Stimulated activated CD8-positive, alpha-beta memory T cell treated with anti-CD3 and anti-CD28 coated beads, Interleukin-4, amount 100 ng/mL, for 4 hours (primary cell): ENCODE results near the gene LEMD1.

Experiments used
- DNase-seq, 2 donors: peaks; one replicate each; pipeline ENCODE4 v3.0.0-alpha.2; 2020; ENCODE audit warnings: low read depth in 2 of 2, low spot score in 1 of 2

LEMD1 gene

GRCh38 chr1:205356440-205357139 lies 65.3 kb downstream of the LEMD1 start, which contains the start of gene KLHDC8A:
Gene KLHDC8A (minus strand): TSS chr1:205356922. CDS start chr1:205343604, 13,318 bp downstream.
- no peak for DNase-seq

GRCh38 chr1:205355075-205355453 lies 66.8 kb downstream of the LEMD1 start:
- no peak for DNase-seq

- peak; percentile 16 to 19 for DNase-seq
Measured at GRCh38 chr1:205354259-205355074, 67.4 kb downstream of the LEMD1 start.

GRCh38 chr1:205353612-205354011 lies 68.2 kb downstream of the LEMD1 start:
- no peak for DNase-seq

GRCh38 chr1:205353191-205353590 lies 68.7 kb downstream of the LEMD1 start:
- DNase-seq: no peak

GRCh38 chr1:205351984-205352713 lies 69.7 kb downstream of the LEMD1 start:
- DNase-seq: no peak

- DNase-seq: no peak
Measured at GRCh38 chr1:205350691-205351141, 71.1 kb downstream of the LEMD1 start.

- DNase-seq: no peak
Measured at GRCh38 chr1:205350124-205350523, 71.7 kb downstream of the LEMD1 start.

GRCh38 chr1:205348554-205349487 lies 73.0 kb downstream of the LEMD1 start:
- no peak for DNase-seq

- DNase-seq: no peak
Measured at GRCh38 chr1:205346956-205347574, 74.8 kb downstream of the LEMD1 start.

- no peak for DNase-seq
Measured at GRCh38 chr1:205345761-205346160, 76.1 kb downstream of the LEMD1 start.

GRCh38 chr1:205344066-205344928 lies 77.6 kb downstream of the LEMD1 start:
- DNase-seq: peak in 1 of 2 donors; percentile 26

- DNase-seq: no peak
Measured at GRCh38 chr1:205343431-205344065, 78.3 kb downstream of the LEMD1 start.

GRCh38 chr1:205342986-205343385 lies 78.9 kb downstream of the LEMD1 start:
- DNase-seq: no peak

- DNase-seq: no peak
Measured at GRCh38 chr1:205340676-205341075, 81.2 kb downstream of the LEMD1 start.

GRCh38 chr1:205339717-205340116 lies 82.1 kb downstream of the LEMD1 start:
- no peak for DNase-seq

GRCh38 chr1:205339197-205339702 lies 82.6 kb downstream of the LEMD1 start:
- DNase-seq: no peak

- DNase-seq: no peak
Measured at GRCh38 chr1:205338011-205338410, 83.8 kb downstream of the LEMD1 start.
